ENCODE results near the gene MAD1L1. TPM values are rescaled to one million over a fixed set of nuclear protein-coding genes. Genes with fewer than 3 reads are reported as not detected.

The MAD1L1 gene
- total and polyA plus RNA-seq, 2 of the 8 experiments (the other 6 are each of a cell fraction or from before 2014, with no cell fraction given) = 40.4 to 44.6 TPM

DNA sequence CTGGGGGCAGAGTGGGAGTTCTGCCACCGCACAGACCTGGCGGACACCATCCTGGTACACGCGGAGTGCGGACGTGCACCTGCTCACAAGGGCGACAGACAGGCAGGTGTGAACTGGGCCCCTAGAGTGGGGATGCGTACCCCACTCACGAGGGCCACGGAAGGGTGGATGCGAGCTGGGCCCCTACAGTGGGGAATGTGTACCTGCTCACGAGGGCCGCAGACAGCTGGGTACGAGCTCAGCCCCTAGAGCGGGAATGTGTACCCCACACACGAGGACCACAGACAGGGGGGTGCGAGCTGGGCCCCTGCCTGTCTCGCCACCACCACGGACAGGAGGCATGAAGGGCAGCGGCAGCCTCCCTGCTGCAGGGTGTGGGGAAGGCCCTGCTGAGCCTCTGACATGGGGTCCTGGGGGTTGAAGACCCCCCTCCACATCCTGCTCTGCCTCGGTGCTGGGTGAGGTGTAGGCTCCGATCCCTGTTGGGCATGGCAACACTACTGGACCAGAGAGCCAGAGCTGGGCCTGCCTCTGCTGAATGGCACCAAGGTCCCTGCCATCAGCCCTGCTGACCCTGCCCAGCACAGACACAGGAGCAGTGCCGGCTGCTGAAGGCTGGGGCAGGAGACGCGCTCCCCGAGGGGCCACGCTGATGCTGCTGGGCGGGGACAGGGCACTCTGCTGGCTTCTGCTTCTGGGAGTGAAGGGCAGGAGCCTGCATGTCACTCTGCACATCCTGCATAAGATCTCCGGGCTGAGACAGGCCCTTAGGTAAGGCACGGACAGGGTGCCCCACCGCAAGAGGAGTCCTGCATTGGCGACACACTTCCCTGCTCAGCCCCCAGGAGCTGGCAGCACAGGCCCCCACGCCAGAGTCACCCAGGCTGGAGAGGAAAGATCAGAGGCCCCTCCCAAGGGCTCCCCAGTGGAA is 259.2 kb downstream of the MAD1L1 start (continued):
- no peak for TF ChIP-seq TAF1 (IDR thresholded peaks at IDR 0.05; ENCODE audit: low read depth, low read length)
